Ammon's horn (tissue), 1 donor: ENCODE data around the gene FARSA.
A peak's percentile ranks its signal among the peaks of the same experiment; 100 is the strongest.
"Not testable (repeated sequence)": the region's sequence is repeated elsewhere in the genome, so short reads cannot be mapped to it uniquely, and the experiment has no call there.

Experiments used
- DNase-seq: peaks from one replicate; pipeline ENCODE4 v3.0.0-alpha.2; 2016; ENCODE audit warnings: low spot score

Gene FARSA

GRCh38 chr19:12890787-12891552, 42.5 kb downstream of the FARSA start, which contains the start of gene GCDH:
TSS of gene GCDH (plus strand) at chr19:12891160. CDS start at chr19:12891305, 145 bp downstream.
- DNase-seq: peak; percentile 99

- not testable (repeated sequence) for DNase-seq
Measured at GRCh38 chr19:12890299-12890786, 43.2 kb downstream of the FARSA start.

GRCh38 chr19:12888006-12888603, 45.4 kb downstream of the FARSA start:
- no peak for DNase-seq

GRCh38 chr19:12886969-12887747, 46.4 kb downstream of the FARSA start, which contains the start of gene KLF1:
TSS of gene KLF1 (minus strand) at chr19:12887201. CDS start at chr19:12887140, 61 bp downstream.
- DNase-seq: no peak

- no peak for DNase-seq
Measured at GRCh38 chr19:12886651-12886968, 46.9 kb downstream of the FARSA start.

- no peak for DNase-seq
Measured at GRCh38 chr19:12885749-12886650, 47.5 kb downstream of the FARSA start.

- DNase-seq: no peak
Measured at GRCh38 chr19:12884926-12885748, 48.4 kb downstream of the FARSA start.

GRCh38 chr19:12884627-12884925, 48.9 kb downstream of the FARSA start:
- no peak for DNase-seq

GRCh38 chr19:12884202-12884601, 49.3 kb downstream of the FARSA start:
- DNase-seq: no peak

- no peak for DNase-seq
Measured at GRCh38 chr19:12882589-12882988, 50.9 kb downstream of the FARSA start.

GRCh38 chr19:12881172-12881808, 52.2 kb downstream of the FARSA start, which contains the start of gene DNASE2:
TSS of gene DNASE2 (minus strand) at chr19:12881449. CDS start at chr19:12881375, 74 bp downstream.
- DNase-seq: peak; percentile 92

GRCh38 chr19:12880551-12881171, 52.9 kb downstream of the FARSA start:
- peak; percentile 38 for DNase-seq

GRCh38 chr19:12875086-12875485, 58.4 kb downstream of the FARSA start:
- DNase-seq: no peak

- no peak for DNase-seq
Measured at GRCh38 chr19:12873891-12874745, 59.4 kb downstream of the FARSA start.

- no peak for DNase-seq
Measured at GRCh38 chr19:12872941-12873890, 60.3 kb downstream of the FARSA start.
